Upper lobe of left lung (tissue), 6 donors: ENCODE data around the gene RIT2. TPM values are rescaled to one million over a fixed set of nuclear protein-coding genes. Genes with fewer than 3 reads are reported as not detected.

Experiments used
- ATAC-seq, 2 donors: fragments of 200-7000 bp; cut with Tn5 transposase; one replicate each; pipeline ENCODE4 v1.9.1; 2022; ENCODE audit warnings: mild to moderate bottlenecking in 2 of 2, moderate library complexity in 2 of 2; ENCODE audit not compliant: low FRiP score in 2 of 2
- DNase-seq, 2 donors: peaks; one replicate each; pipeline ENCODE4 v3.0.0-alpha.2; 2019 to 2020
- H3K27ac ChIP-seq, 4 donors: fragments of 200-600 bp; sonication (generic); one replicate each; pipeline ENCODE4 v1.5.1; 2016 to 2019
- H3K27me3 ChIP-seq, 4 donors: fragments of 200-600 bp; sonication (generic); one replicate each; pipeline ENCODE4 v1.5.1; 2017 to 2019
- H3K36me3 ChIP-seq, 4 donors: fragments of 200-600 bp; sonication (generic); one replicate each; pipeline ENCODE4 v1.5.1; 2016 to 2019
- H3K4me1 ChIP-seq, 4 donors: fragments of 200-600 bp; sonication (generic); one replicate each; pipeline ENCODE4 v1.5.1; 2018 to 2019
- H3K4me3 ChIP-seq, 4 donors: fragments of 200-600 bp; sonication (generic); one replicate each; pipeline ENCODE4 v1.5.1; 2017 to 2019; ENCODE audit warnings: mild to moderate bottlenecking in 2 of 4, moderate library complexity in 1 of 4
- H3K9me3 ChIP-seq, 4 donors: fragments of 200-600 bp; sonication (generic); one replicate each; pipeline ENCODE4 v1.5.1; 2018 to 2019
- CTCF ChIP-seq, 6 experiments: fragments of 450-650 bp in 4 of 6; fragments of 200-600 bp in 2 of 6; sonication (generic) in 2 of 6; IDR thresholded peaks; one replicate each; pipeline ENCODE4 v1.5.1; 2016 to 2019; ENCODE audit warnings: antibody characterized with exemption in 6 of 6
- EP300 ChIP-seq, 4 donors: sonication (generic); formaldehyde crosslinking; IDR thresholded peaks; one replicate each; pipeline ENCODE4 v1.5.1; 2017; ENCODE audit warnings: antibody characterized with exemption in 4 of 4, control low read depth in 2 of 4
- POLR2A ChIP-seq, 4 donors: fragments of 450-650 bp; IDR thresholded peaks; one replicate each; pipeline ENCODE4 v1.5.1; 2016 to 2017; ENCODE audit warnings: antibody characterized with exemption in 4 of 4, mild to moderate bottlenecking in 2 of 4
- POLR2AphosphoS5 ChIP-seq, 2 donors: sonication (generic); formaldehyde crosslinking; IDR thresholded peaks; one replicate each; pipeline ENCODE4 v1.5.1; 2017; ENCODE audit warnings: antibody characterized with exemption in 2 of 2
- WGBS, 2 donors: methylation state at CpG; one replicate each; pipeline ENCODE4 v1.1.5; 2017 to 2018; 5-methylcytosine and 5-hydroxymethylcytosine counted together
- total RNA-seq, 6 donors: library from RNA; depleted of rRNA in 4 of 6; stranded (reverse); fragments of >200 nt in 4 of 6; gene quantifications; one replicate each; pipeline versions ENCODE4 v1.1.0 to v1.2.1, GENCODE V29; 2016 to 2021
- donor health status: DM: no; HTN: no; CAD: no; lungs with moderate emphysema.
- donor health status: DM: no; HTN: yes; CAD: no; lungs with severe emphysema.

The RIT2 gene
- total RNA-seq, 6 donors from 2014 or later = not detected

DNA sequence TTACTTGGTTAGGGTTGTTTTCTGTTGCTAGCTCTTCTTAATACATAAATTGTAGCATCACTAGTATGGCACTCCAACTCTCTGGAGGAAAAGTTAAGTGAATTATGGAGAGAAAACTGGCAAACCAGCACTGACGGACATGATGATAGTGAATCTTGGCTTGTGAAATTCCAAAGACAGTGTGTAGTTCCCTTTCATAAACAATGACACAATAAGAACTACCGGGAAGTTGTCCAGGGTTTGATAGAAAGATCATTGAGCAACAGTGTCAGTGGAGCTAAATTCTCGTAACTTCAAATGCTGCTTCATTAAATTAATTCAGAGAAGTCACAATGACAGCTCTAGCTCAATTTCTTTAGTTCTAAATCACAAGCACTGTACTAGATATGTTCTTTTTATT lies 66.5 kb downstream of the RIT2 start:
- H3K4me3 ChIP-seq = no peak overlapping the region
- H3K9me3 ChIP-seq = no peaks in the 10 kb centered on the region
- no peak for DNase-seq
- H3K27ac ChIP-seq = no peak overlapping the region
- peak in 1 of 2 donors; percentile 86 for ATAC-seq
- TF ChIP-seq CTCF (IDR thresholded peaks at IDR 0.05) = no peak
- no peak for TF ChIP-seq POLR2A (IDR thresholded peaks at IDR 0.05)
- TF ChIP-seq EP300 (IDR thresholded peaks at IDR 0.05) = no peak
- no peak for TF ChIP-seq POLR2AphosphoS5 (IDR thresholded peaks at IDR 0.05)
- no peaks in the 10 kb centered on the region for H3K27me3 ChIP-seq
- 38 to 48% methylated on average over 3 of the region's 3 CpGs for WGBS, 2 donors
- no peaks in the 10 kb centered on the region for H3K36me3 ChIP-seq
- peaks cover 0 to 5% (median 0%) of the 10 kb centered on the region in 4 donors for H3K4me1 ChIP-seq

GRCh38 chr18:43046322-43046721 lies 69.2 kb downstream of the RIT2 start:
- Histone ChIP-seq H3K27ac (no peak overlapping the region), H3K4me1 (peaks cover 0 to 5% (median 0%) of the 10 kb centered on the region in 4 donors), H3K27me3 (no peaks in the 10 kb centered on the region), H3K36me3 (no peaks in the 10 kb centered on the region), H3K4me3 (no peak overlapping the region), H3K9me3 (no peaks in the 10 kb centered on the region)
- DNase-seq (no peak), ATAC-seq (no peak)
- 43 to 100% methylated on average over 1 to 2 of the region's 2 CpGs for WGBS, 2 donors
- TF ChIP-seq POLR2A (IDR thresholded peaks at IDR 0.05) (no peak), POLR2AphosphoS5 (IDR thresholded peaks at IDR 0.05) (no peak), CTCF (IDR thresholded peaks at IDR 0.05) (no peak), EP300 (IDR thresholded peaks at IDR 0.05) (no peak)

GRCh38 chr18:43043626-43044025 lies 71.9 kb downstream of the RIT2 start:
- Histone ChIP-seq H3K4me3 (no peak overlapping the region), H3K4me1 (no peaks in the 10 kb centered on the region), H3K9me3 (no peaks in the 10 kb centered on the region), H3K36me3 (no peaks in the 10 kb centered on the region), H3K27me3 (no peaks in the 10 kb centered on the region), H3K27ac (no peak overlapping the region)
- DNase-seq (no peak), ATAC-seq (no peak)
- no peak for TF ChIP-seq CTCF (IDR thresholded peaks at IDR 0.05)
- TF ChIP-seq EP300 (IDR thresholded peaks at IDR 0.05) = no peak
- TF ChIP-seq POLR2A (IDR thresholded peaks at IDR 0.05) = no peak
- no peak for TF ChIP-seq POLR2AphosphoS5 (IDR thresholded peaks at IDR 0.05)
- WGBS, 2 donors = 59 to 65% methylated on average over 4 of the region's 4 CpGs

- 87 to 96% methylated on average over 2 of the region's 2 CpGs for WGBS, 2 donors
- DNase-seq = no peak
- Histone ChIP-seq H3K9me3 (no peaks in the 10 kb centered on the region), H3K27ac (no peak overlapping the region), H3K4me3 (no peak overlapping the region), H3K36me3 (no peaks in the 10 kb centered on the region), H3K27me3 (no peaks in the 10 kb centered on the region), H3K4me1 (no peaks in the 10 kb centered on the region)
- no peak for TF ChIP-seq EP300 (IDR thresholded peaks at IDR 0.05)
- no peak for TF ChIP-seq POLR2A (IDR thresholded peaks at IDR 0.05)
- ATAC-seq = no peak
Measured at GRCh38 chr18:43040281-43040680, 75.2 kb downstream of the RIT2 start.

DNA sequence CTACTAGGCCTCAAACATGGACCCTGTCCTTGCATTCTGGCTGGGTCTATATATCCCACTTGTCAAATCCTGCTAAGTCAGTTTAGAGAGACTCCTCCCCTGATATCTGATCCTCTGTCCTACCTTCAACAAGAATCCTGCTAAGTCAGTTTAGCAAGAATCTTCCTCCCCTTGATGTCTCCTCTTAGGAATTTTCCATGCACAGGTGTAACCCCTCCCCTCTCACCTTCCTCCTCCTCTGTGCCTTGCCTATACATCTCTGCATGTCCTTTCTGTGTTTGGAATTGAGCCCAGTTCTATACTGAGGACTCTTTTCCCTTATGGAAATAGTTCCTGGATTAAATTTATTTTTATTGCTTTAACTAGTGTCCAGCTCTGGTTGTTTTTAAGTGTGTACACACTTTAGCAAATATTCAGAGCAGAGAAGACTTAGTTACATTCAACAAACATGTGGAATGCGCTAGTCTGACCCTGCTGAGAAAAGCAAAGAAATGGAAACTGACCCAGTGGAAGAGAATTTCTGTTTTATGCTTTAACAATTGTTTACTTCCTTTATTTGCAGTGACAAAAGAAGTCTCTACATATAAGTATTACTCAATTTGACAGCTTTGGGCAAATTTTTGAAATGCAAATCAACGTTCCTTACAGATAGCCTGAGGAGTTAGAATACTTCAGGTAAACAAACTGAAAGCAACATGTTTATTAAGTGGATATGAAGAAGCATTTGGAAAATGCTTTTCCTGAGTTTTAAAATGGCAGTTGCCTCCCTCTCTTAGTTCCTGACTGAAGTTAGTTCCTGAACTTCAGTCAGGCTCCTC lies 80.6 kb downstream of the RIT2 start:
- H3K36me3 ChIP-seq = no peaks in the 10 kb centered on the region
- H3K27me3 ChIP-seq = no peaks in the 10 kb centered on the region
- ATAC-seq (no peak), DNase-seq (no peak)
- no peaks in the 10 kb centered on the region for H3K4me1 ChIP-seq
- no peaks in the 10 kb centered on the region for H3K9me3 ChIP-seq
- no peak overlapping the region for H3K27ac ChIP-seq
- WGBS, 2 donors = 25 to 35% methylated on average over 2 of the region's 2 CpGs
- no peak overlapping the region for H3K4me3 ChIP-seq
- no peak for TF ChIP-seq EP300 (IDR thresholded peaks at IDR 0.05)
- no peak for TF ChIP-seq CTCF (IDR thresholded peaks at IDR 0.05)
- no peak for TF ChIP-seq POLR2AphosphoS5 (IDR thresholded peaks at IDR 0.05)
- no peak for TF ChIP-seq POLR2A (IDR thresholded peaks at IDR 0.05)
